ENCODE measurements around the gene PRRT3.
A peak's percentile ranks its signal among the peaks of the same experiment; 100 is the strongest.
"Not testable (repeated sequence)": the region's sequence is repeated elsewhere in the genome, so short reads cannot be mapped to it uniquely, and the experiment has no call there.

The PRRT3 gene

GRCh38 chr3:9918261-9919038 lies 33.8 kb downstream of the PRRT3 start:
- no peak for DNase-seq (ENCODE audit: low read depth in 2 of 2)

GRCh38 chr3:9917820-9918219 lies 34.4 kb downstream of the PRRT3 start:
- DNase-seq (ENCODE audit: low read depth in 2 of 2): no peak

GRCh38 chr3:9916734-9917680 lies 35.2 kb downstream of the PRRT3 start, which contains the start of gene IL17RC:
Gene IL17RC (plus strand): TSS chr3:9917098. CDS start chr3:9917316, 218 bp downstream.
- DNase-seq (ENCODE audit: low read depth in 2 of 2): peak; percentile 19 to 40

- no peak for DNase-seq (ENCODE audit: low read depth in 2 of 2)
Observed at GRCh38 chr3:9916346-9916733, 35.9 kb downstream of the PRRT3 start.

- DNase-seq (ENCODE audit: low read depth in 2 of 2): no peak
Observed at GRCh38 chr3:9915254-9916141, 36.7 kb downstream of the PRRT3 start.

- DNase-seq (ENCODE audit: low read depth in 2 of 2): peak in 1 of 2 donors; percentile 27
Observed at GRCh38 chr3:9914559-9915253, 37.5 kb downstream of the PRRT3 start.

- no peak for DNase-seq (ENCODE audit: low read depth in 2 of 2)
Observed at GRCh38 chr3:9914011-9914410, 38.2 kb downstream of the PRRT3 start.

- no peak for DNase-seq (ENCODE audit: low read depth in 2 of 2)
Observed at GRCh38 chr3:9913601-9914000, 38.6 kb downstream of the PRRT3 start.

- DNase-seq (ENCODE audit: low read depth in 2 of 2): no peak
Observed at GRCh38 chr3:9912294-9912935, 39.8 kb downstream of the PRRT3 start.

GRCh38 chr3:9911863-9912262 lies 40.3 kb downstream of the PRRT3 start:
- no peak for DNase-seq (ENCODE audit: low read depth in 2 of 2)

GRCh38 chr3:9909221-9910013 lies 42.8 kb downstream of the PRRT3 start:
- no peak for DNase-seq (ENCODE audit: low read depth in 2 of 2)

GRCh38 chr3:9908286-9908685 lies 43.9 kb downstream of the PRRT3 start:
- DNase-seq (ENCODE audit: low read depth in 2 of 2): no peak

GRCh38 chr3:9906480-9906879 lies 45.7 kb downstream of the PRRT3 start:
- no peak for DNase-seq (ENCODE audit: low read depth in 2 of 2)

- DNase-seq (ENCODE audit: low read depth in 2 of 2): no peak
Observed at GRCh38 chr3:9903904-9904303, 48.3 kb downstream of the PRRT3 start.

- no peak for DNase-seq (ENCODE audit: low read depth in 2 of 2)
Observed at GRCh38 chr3:9903238-9903624, 49.0 kb downstream of the PRRT3 start.

- DNase-seq (ENCODE audit: low read depth in 2 of 2): no peak
Observed at GRCh38 chr3:9902372-9903237, 49.6 kb downstream of the PRRT3 start, which contains the start of gene IL17RE. Gene IL17RE (plus strand): TSS chr3:9902848. CDS start chr3:9902933, 85 bp downstream.

GRCh38 chr3:9901967-9902366 lies 50.2 kb downstream of the PRRT3 start:
- DNase-seq (ENCODE audit: low read depth in 2 of 2): no peak

- not testable (repeated sequence) for DNase-seq (ENCODE audit: low read depth in 2 of 2)
Observed at GRCh38 chr3:9900965-9901415, 51.2 kb downstream of the PRRT3 start.

All from activated CD4-positive, alpha-beta T cell treated with anti-CD3 and anti-CD28 coated beads for 24 hours (primary cell).